Prostate gland (tissue), 2 donors: ENCODE results near the gene CAPN15.

Source experiments
- POLR2A ChIP-seq: fragments of 450-650 bp; IDR thresholded peaks from one replicate; pipeline ENCODE4 v1.6.1; 2016; ENCODE audit warnings: antibody characterized with exemption, mild to moderate bottlenecking
- POLR2AphosphoS5 ChIP-seq: sonication (generic); formaldehyde crosslinking; IDR thresholded peaks from one replicate; pipeline ENCODE4 v1.6.1; 2017; ENCODE audit warnings: antibody characterized with exemption
- TF ChIP-seq, protein P1 (sequence below), 4 experiments: fragments of 200-600 bp in 2 of 4; fragments of 450-650 bp in 2 of 4; sonication (generic) in 2 of 4; IDR thresholded peaks; 1 replicate in 3 of 4; 2 replicates in 1 of 4; pipeline ENCODE4 v1.5.1; 2016 to 2019; ENCODE audit warnings: antibody characterized with exemption in 4 of 4, mild to moderate bottlenecking in 2 of 4, moderate library complexity in 2 of 4

DNA sequence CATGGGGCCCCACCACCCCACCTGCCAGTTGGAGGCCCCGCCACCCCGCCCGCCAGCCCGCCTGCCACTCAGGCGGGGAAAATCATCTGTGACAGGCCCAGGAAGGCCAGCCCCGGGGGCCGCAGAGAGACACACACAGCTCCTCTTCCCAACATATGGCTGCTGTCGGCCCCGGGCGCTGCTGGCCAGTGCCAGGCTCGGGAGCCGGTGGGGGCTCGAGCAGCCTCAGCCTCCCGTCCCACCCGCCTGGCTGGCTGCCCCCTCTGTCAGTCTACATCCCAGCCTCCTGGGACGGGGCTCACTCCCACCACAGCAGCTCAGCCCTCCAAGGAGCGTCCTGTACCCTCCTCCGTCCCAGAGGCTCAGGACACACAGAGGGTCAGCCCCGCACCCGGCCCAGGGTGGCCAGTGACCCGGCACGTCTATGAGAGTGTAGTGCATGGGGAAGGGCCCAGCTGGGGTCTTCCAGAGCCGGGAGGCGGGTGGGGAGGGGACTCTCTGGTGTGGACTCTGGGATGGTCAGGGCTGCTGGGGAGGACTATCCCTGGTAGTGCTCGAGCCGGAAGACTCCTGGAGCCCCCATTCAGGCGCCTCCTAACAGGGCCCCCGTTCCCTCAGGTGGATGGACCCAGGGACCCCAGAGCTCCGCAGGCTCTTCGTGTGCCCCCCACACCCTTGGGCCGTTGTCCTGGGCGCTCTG, 29.1 kb downstream of the CAPN15 start:
- TF ChIP-seq POLR2A: no peak
- TF ChIP-seq, protein P1, sequence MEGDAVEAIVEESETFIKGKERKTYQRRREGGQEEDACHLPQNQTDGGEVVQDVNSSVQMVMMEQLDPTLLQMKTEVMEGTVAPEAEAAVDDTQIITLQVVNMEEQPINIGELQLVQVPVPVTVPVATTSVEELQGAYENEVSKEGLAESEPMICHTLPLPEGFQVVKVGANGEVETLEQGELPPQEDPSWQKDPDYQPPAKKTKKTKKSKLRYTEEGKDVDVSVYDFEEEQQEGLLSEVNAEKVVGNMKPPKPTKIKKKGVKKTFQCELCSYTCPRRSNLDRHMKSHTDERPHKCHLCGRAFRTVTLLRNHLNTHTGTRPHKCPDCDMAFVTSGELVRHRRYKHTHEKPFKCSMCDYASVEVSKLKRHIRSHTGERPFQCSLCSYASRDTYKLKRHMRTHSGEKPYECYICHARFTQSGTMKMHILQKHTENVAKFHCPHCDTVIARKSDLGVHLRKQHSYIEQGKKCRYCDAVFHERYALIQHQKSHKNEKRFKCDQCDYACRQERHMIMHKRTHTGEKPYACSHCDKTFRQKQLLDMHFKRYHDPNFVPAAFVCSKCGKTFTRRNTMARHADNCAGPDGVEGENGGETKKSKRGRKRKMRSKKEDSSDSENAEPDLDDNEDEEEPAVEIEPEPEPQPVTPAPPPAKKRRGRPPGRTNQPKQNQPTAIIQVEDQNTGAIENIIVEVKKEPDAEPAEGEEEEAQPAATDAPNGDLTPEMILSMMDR (IDR thresholded peaks at IDR 0.05): no peak
- no peak for TF ChIP-seq POLR2AphosphoS5
